Muscle of back (tissue), 11 donors: Measurements from ENCODE around the gene KSR2. TPM values are rescaled to one million over a fixed set of nuclear protein-coding genes. Genes with fewer than 3 reads are reported as not detected.

Experiments used
- DNase-seq, 3 donors: peaks; one replicate each; pipeline versions ENCODE4 v3.0.0 to v3.0.0-alpha.2; 2013
- polyA plus RNA-seq, 10 donors: library from polyadenylated mRNA; unstranded; fragments of 120-200 nt; gene quantifications; one replicate each; pipeline ENCODE4 v1.2.1, GENCODE V29; 2013; ENCODE audit not compliant: insufficient read length in 10 of 10

The KSR2 gene
- polyA plus RNA-seq, 10 donors = 0.01 to 0.04 (median 0.01) TPM; not detected in 5

DNA sequence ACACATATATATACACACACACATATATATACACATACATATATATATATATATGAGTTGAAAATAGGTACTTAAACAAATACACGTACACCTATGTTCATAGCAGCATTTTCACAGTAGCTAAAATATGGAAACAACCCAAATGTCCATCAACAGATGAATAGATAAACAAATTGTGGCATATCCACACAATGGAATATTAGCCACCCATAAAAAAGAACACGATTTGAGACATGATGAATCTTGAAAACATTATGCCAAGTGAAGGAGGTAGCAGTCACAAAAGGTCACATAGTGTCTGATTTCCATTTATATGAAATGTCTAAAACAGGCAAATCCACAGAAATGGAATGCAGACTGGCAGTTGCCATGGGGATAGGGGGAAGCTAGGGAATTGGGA is 276.3 kb downstream of the KSR2 start:
- DNase-seq = no peak

DNA sequence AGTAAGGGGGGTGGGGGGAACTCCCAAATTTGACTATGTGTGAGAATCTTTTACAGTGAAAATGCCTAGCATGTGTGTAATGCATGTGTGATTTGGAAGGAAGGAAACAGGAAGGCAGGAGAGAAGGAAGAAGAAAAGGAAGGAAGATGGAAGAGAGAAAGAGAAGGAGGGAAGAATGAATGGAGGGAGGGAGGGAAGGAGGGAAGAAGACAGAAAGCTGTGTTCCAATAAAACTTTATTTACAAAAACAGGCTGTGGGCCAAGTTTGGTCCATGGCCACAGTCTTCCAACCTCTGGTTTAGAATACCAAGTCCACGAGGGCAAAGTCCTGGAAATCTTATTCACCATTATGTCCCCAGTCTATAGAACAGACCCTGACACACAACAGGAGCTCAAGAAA is 278.9 kb downstream of the KSR2 start:
- DNase-seq = no peak

DNA sequence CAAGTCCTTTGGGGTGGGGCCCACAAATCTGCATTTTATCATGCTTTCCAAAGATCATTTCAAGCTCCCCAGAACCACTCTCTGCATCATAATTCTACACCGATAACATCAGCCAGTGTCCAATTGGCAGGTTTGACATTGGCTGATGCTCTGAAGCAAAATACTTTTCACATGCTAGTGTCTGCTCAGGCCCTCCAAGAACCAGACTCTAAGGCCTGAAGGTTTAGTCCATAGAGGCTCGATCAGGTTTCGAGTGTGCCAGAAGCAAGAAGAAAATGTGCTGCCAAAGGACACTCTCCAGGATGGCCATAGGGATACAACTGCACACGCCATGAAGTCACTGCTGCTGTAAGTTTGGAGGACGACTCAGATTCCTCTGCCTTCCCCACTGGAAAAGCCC is 280.3 kb downstream of the KSR2 start:
- DNase-seq = peak; percentile 28 to 83 (median 36)

GRCh38 chr12:117686911-117687377 is 281.8 kb downstream of the KSR2 start:
- DNase-seq = peak; percentile 16 to 77 (median 40)

DNA sequence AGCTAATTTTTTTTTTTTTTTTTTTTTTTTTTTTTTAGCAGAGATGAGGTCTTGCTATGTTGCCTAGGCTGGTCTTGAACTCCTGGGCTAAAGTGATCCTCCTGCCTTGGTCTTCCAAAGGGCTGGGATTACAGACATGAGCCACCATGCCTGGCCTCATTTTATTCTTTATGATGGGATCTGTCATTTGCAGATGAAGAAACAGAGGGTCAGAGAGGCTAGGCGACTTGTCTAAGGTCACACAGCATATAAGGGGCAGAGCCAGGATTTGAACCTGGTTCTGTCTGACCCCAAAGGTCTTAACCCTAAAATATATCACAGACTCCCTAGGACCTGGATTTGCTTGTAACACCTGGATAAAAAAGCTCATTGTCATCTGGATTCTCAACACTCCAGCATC is 282.6 kb downstream of the KSR2 start:
- DNase-seq = peak in 1 of 3 donors; percentile 6

DNA sequence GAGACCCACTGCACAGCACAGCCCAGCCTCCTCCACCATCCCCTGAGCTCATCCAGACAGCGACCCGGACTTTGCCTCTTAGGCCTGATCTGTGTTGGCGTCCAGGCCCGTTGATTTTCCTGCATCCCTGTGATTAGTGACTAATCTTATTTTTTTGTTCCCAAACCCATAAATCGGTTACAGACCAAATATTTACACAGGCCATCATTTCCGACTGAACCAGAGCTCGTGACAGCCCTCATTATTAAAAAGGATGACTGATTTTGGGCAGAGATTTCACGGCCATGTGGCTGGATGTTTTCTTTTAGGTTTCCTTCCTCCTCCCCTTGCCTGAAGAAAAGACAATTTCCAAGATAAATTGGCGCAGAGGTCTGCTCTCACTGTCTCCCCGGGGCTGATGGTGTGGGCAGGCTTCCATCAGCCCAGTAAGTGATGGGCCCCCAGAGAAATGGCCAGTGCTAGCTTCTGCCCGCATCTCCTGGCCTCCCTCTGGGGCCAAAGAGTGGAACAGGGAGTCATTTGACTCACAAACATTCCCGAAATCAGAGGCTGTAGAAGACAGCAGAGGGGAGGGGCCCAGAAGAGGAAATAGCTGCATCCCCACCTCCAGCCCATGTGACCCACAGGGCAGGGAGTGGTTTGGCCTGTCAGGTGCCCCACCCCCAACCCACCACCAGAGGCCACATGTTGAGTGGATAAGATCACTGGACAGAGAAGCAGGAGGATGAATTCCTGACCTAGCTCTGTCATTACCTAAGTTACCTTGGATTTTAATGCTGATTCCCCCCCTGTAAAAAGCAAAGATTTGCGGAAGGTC is 283.5 kb downstream of the KSR2 start:
- peak; percentile 53 to 91 (median 84) for DNase-seq

GRCh38 chr12:117684471-117684870 is 284.3 kb downstream of the KSR2 start:
- peak in 1 of 3 donors; percentile 17 for DNase-seq

DNA sequence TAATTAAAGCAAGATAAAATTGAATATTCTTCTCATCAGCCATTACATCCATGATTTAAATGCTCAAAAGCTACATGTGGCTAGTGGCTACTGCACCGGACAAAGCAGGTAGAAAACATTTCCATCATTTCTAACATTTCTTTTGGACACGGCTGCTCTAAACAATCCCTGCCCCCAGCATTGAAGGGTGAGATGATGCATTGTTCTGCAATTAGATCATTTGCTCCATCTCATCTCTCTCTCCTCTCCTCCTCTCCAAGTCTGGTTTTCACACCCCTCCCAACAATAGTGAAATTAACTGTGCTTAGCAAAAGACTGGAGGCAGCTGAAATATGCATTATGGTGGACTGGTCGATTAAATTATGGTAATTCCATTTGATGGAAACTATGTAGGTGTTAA is 288.5 kb downstream of the KSR2 start:
- DNase-seq = peak in 1 of 3 donors; percentile 29

- no peak for DNase-seq
Observed at GRCh38 chr12:117679776-117680175, 289.0 kb downstream of the KSR2 start.

DNA sequence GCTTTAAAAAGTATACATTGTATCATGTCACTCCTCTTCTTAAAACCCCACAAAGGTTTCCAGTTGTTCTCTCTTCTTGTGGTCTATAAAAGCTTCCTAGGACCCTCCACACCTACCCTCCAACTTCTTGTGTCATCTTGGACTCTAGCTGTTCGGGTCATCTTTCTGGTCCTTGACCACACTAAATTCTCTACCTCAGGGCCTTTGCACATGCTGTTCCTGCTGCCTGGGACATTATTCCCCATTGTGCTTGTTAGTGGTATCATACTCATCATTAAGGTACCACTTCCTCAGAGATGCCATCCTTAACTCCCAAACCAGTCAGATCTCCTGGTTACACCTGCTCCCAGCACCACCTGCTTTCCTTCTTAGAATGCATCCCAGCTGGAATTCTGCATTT is 294.0 kb downstream of the KSR2 start:
- DNase-seq = no peak

DNA sequence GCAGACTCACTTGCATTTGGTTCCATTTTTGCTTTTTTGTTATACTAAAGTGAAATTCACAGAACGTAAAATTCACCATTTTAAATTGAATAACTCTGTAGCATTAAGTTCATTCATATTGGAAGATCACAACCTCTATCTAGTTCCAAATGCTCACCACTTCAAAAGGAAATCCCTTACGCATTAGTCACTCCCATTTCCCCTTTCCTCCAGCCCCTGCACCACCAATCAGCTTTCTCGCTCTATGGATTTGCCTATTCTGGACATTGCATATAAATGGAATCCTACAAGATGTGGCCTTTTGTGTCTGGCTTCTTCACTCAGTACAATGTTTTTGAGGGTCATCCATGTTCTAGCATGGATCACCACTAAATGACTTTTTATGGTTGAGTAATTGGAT is 294.5 kb downstream of the KSR2 start:
- peak in 1 of 3 donors; percentile 19 for DNase-seq

GRCh38 chr12:117671734-117672133 is 297.1 kb downstream of the KSR2 start:
- DNase-seq = peak in 1 of 3 donors; percentile 20

GRCh38 chr12:117664169-117664568 is 304.6 kb downstream of the KSR2 start:
- DNase-seq = no peak

DNA sequence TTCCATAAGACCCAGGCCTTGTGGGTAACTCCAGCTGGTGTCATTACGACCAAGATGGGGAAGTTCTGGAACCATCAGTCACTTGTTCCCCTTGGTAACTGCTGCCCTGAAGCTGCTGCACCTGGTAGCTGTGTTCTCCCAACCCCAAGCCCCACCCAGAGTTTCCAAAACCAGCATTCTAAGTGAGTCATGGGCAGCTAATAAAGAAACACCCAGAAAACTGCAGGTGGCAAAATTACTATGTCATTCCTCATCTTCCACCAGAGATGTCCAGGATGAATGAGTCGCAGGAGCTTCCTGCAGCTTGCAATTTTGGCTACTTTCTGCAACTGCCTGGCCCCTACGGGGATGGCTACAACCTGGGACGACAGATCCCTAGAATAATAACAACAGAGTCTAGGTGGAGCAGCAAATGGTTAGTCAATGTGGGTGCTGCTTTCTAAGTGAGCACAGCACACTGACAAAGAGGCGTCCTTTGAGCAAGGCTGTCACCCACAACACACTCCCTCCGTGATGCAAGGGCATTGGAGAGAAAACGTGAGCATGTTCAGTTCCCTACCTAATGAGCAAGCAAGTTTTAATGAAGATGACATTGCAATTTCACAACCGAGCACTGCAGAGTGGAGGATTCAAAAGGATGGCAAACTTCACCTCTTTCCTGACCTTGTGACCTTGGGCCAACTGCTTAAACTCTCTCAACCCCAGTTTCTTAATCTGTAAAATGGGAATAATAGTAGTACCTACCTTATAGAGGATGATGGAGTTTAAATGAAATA is 306.0 kb downstream of the KSR2 start:
- peak in 1 of 3 donors; percentile 26 for DNase-seq

GRCh38 chr12:117662220-117662619 is 306.6 kb downstream of the KSR2 start:
- no peak for DNase-seq

- no peak for DNase-seq
Observed at GRCh38 chr12:117661471-117661870, 307.3 kb downstream of the KSR2 start.

DNA sequence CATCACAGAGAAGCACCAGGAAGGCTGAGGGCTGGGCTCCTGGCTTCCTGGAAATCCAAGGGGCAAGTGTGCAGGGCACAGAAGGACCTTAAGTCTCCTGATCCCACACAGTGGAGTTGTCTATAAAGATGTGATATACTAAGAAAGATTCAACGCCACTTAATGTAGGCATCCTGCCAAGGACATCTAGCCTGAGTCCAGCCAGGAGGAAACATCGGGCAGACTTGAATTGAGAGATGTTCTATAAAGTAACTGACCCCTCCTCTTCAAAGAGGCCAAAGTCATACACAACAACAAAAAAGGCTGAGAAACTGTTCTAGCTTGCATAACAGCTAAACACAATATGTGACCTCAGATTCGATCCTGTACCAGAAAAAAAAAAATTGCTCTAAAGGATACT is 307.9 kb downstream of the KSR2 start:
- DNase-seq = no peak

- DNase-seq = no peak
Observed at GRCh38 chr12:117658226-117658625, 310.6 kb downstream of the KSR2 start.

GRCh38 chr12:117649796-117650195 is 319.0 kb downstream of the KSR2 start:
- DNase-seq = no peak

DNA sequence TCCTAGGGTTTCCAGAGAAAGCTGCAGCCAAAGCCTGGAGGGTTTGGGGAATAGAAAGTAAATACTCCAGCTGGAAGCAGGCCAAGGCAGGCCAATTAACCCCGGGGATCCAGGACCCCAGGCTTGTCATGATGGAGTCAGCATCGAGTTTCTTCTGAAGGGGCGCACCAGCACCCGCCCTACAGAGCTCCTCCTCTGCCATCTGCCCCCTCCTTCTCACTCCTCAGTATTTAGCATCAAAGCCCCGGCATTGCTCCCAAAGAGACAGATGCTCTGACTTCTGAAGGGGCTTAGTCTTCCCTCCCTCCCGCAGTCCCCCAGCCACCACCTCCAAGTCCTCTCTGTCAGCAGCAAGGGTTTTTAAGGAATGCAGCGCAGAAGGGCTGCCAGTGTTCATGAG is 322.3 kb downstream of the KSR2 start:
- DNase-seq = peak in 1 of 3 donors; percentile 10

DNA sequence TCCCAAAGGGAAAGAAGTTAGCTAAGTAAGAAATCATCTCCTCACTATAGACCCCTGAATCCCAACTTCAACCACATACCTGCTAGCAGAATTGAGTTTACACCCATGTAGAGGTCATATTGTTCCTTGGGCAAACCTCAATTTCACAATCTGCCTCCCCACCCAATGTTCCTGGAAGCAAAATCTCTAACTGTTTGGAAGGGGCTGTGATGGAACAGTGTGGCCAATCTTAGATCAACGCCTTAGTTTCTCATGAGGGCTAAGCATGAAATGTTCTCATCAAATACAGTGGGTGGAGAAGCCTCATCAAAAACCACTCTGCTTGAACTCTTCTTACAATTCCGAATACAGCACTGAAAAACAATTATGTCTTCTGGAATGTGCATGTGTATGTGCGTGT is 323.3 kb downstream of the KSR2 start:
- DNase-seq = no peak

DNA sequence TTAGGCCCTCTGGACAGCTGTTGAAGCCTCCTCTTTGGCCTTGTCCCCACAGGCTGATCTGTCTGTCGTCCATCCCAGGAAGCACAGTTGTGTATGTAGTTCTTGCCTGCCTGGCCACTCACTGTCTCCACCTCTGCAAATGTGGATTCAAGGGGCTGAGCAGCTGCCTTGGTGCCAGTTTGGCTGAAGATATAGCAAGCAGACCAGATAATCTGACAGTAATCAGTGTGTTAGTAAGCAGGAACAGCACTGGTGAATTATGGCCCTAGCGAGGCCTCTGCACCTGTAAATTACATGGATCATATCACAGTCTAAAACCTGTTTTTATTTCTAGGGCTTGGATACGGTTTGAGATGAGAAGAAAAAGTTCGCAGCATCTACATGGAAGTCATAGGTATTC is 324.8 kb downstream of the KSR2 start:
- no peak for DNase-seq

GRCh38 chr12:117641885-117642284 is 326.9 kb downstream of the KSR2 start:
- DNase-seq = no peak
